Endometrium (tissue), 2 donors: ENCODE results near the gene CFAP77.

ENCODE experiments used
- FAIRE-seq: peaks from 2 replicates; lab custom pipeline; 2012; peaks lifted over from hg19 to GRCh38; lab: Jason Lieb, UNC
- donor health status: control.
- donor health status: control.

The CFAP77 gene

DNA sequence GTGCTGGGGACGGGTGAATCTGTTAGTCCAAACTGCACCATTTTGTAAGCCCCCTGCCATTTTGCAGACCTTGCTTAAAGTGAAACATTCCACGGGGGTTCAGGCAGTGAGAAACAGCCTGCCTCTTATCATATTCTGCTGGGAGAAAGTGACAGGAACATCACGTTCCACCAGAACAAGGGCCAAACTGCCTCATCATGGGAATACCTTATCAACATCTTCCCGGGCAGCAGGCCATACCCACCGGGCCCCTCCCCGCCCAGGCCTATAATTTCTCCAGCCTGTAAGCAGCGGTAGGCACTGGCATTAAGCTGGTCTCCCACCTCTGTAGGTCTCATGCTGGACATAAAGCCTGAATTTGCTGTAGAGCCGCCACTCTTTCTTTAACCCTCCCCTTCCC, 1.5 kb upstream of the CFAP77 start:
- FAIRE-seq, result no peak

DNA sequence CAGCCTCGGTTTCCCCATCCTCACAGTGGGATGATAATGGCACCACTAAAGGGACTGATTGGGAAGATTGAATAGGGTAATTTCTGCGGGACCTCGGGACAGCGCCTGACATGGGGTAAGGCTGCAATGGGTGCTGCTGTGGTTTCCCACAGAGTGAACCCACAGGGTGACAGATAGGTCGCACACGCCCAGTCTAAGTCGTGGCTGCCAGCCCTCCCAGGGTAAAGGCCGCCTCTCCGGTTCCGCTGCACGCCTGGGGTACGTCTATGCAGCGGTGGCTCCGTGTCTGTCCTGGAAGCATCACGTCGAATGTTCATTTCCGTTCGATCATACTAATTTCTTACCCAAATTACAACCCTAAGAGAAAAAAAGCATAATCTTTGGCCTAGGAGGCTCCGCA, 631 bp downstream of the CFAP77 start:
- FAIRE-seq, result no peak

DNA sequence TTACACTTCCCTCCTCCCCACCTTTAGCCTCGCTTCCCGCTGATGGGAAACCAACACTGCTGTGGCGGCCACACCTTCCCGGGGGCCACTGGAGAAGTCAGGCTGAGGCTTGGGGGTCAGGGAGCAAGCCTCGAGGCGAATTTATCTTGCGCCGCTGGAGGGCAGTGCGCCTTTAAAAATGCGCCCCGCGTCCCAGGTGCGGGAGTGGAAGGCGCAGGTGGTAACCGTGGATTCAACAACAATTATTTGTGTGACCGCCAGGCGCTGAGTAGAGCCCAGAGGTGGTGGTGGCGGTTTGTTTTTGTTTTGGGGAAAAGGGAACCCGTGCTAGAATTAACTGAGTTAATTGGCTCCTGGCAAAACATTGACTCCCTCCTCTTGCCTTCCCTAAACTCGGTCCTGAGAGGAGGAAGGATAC, 1.1 kb downstream of the CFAP77 start:
- no peak for FAIRE-seq

DNA sequence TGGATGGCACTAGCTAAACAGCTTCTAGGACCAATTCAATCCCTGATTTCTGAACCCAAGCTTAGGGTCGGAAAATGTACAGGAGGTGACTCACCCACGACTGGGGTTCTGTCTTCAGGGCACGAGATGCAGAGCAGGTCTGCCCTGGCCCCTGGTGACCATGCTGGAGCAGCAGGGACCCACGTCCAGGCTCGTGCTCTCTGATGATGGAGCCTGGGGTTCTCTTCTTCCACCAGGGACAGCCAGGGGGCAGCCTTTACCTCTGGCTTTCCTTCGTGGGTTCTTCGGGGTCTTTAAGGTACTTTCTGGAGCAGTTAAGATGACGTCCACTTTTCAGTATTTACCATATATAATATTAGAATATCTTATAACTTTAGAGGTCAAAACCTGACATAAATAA, 2.1 kb downstream of the CFAP77 start:
- no peak for FAIRE-seq

DNA sequence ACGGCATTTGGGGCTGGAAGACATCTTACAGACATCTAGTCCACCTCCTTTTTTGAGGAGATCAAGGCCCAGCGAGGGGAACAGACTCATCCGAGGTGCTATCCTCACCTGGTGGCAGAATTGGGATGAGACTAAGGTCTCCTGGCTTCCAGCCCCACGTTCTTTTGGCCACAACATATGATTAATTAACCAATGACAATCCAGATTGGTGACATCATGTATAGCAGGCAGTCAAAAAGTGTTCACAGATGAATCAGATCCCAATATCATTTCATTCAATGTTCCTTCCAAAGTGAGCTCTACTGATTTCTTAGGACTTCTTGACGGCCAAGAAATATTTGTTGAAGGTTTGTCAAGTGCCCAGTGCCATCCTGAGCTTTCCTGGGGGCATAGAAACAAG, 3.9 kb downstream of the CFAP77 start:
- FAIRE-seq, result no peak

DNA sequence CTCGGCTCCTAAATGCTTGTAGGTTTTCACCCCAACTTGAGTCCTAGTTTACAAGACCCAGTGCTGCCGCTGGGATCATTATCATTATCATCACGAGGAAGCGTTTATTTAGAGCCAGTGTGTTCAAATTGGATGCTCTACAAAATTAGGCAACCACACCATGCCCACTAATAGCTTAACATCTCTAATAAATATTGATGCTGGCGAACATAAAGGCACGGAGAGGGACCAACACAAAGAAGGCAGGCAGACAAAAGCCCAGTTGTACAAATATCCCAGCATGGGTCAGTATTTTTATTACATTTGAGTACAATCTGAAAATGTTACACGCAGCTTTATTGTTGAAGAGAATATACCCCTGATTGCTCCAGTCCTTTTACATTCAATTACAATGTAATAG, 4.7 kb downstream of the CFAP77 start:
- no peak for FAIRE-seq

DNA sequence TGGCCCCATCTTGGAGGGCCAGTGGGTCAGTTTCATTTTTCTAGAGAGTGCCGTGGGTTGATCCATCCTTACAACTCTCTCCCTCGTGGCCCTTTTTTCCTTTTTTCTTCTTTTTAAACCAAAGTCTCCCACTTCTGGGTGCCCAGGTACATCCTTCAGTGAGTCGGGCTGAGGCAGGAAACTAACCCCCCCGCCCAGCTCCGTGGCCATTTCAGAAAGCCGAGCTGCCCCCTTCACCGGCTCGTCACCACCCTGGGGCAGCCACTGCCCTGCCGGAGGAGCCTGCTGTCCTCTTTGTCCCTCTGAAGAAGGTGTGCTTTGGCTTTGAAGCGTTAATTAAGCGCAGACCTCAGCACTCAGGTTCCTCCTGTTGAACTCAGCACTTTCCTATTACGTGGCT, 5.2 kb downstream of the CFAP77 start:
- no peak for FAIRE-seq

DNA sequence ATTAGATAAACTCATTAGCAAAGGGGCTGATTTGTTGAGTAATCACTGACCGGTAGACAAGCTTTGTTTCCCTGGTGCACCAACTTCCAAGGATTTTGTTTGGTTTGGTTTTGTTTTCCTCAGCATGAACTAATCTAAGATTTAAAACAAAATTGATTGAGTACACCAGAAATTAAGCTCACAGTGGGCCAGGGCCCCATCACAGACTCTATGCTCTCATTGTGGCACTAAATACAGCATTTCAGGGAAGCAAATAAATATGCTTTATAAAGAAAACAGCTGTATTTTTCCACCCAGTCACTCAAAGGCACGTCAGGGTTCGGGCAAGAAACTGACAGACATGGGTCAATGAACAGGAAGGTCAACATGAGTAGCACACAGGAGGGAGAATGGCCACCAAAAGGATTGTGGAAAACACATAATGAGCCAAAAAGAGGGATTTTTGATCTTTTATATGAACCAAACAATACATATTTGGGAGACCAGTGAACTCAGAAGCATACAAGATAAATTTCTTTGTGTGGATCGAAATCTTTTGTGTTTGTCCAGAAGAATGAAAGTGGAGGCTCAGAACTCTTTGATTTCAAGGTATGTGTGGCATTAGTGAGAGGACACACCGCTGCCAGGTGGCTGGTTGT, 8.8 kb downstream of the CFAP77 start:
- no peak for FAIRE-seq

DNA sequence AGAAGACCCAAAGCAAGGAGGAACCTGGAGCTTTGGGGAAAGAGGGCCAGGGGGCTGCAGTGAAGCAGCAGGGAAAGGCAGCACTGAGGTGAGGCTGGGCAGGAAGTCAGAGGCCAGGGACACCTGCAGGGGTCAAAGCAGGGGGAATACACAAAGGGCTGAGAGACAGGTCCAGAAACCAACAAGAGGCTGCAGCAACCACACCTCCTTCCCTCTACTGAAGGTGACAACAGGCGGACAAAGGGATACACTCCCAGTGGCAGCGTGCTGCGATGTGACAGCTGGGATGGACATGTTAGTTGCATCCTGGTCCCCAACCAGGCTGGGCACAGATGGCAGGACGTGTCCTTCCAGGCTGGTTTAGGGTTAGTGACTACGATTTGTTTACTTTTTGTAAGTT, 12.6 kb downstream of the CFAP77 start:
- no peak for FAIRE-seq

DNA sequence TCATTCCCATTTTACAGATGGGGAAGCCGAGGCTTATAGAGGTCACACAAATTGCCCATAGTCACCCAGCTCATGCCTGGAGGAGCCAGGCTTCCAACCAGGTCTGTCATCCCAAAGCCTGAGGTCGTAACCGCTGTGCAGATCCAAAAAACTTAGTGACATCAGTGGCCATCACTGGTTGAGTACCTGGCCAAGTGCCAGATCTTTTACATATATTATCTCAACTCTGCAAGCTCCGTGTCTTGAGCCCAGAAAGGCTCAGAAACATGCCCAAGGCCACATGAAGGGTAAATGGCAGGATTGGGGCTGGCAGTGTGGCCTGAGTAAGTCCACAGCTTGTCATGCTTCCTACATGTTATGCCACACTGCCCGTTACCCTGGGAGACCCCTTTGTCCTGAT, 13.5 kb downstream of the CFAP77 start:
- FAIRE-seq, result no peak

DNA sequence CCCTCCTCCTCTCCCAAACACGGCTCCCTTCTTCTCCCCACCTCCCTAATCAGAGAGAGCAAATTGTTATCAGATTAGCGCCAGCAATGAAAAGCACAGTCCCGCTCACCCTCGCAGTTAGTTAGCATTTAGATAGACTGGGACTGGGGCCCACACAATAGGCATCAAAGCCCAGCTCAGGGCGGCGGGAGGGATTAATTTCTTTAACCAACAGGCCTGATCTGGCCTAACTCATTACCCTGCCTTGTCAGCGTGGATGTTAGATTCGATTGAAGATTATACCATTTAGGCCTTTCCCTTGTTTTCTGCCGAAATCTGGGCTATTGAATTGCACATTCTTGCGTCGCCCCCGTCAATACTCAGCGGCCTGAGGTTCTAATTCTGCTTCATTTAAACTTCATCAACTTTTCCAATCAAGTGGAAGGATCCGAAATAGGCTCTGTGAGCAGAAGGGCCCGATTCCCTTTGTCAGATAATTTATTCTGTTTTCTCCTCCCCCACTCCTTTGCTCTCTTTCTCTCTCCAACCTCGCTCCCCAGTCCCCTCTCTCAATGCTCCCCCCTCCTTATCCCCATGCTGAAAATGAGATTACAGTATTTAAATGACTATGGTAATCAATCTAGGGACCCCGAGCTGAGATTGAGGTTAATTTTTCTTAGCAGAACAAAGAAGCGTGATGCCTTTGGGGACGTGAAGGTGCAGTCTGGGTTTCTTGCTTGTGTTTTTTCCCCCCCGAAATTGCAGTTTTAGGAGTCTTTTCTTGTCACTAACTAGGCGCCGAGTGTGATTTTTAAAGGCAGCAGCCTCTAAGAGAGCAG, 15.1 kb downstream of the CFAP77 start:
- no peak for FAIRE-seq

DNA sequence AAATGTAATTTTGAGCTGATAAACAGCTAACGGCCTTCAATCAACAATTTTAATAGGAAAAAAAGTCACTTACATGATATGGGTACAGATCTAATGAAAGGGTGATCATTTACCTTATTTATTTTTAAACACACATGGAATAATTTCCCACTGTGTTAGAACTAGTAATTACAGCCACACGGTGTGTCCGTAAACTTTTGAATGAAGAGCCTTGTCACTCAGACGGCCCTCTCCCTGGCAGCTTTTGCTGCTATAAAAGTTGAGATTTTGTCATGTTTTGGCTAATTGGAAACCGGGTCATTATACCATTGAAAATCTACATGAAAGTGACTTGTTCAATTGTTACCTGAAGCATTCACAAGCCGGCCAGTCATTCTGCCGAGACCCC, 15.7 kb downstream of the CFAP77 start:
- no peak for FAIRE-seq

DNA sequence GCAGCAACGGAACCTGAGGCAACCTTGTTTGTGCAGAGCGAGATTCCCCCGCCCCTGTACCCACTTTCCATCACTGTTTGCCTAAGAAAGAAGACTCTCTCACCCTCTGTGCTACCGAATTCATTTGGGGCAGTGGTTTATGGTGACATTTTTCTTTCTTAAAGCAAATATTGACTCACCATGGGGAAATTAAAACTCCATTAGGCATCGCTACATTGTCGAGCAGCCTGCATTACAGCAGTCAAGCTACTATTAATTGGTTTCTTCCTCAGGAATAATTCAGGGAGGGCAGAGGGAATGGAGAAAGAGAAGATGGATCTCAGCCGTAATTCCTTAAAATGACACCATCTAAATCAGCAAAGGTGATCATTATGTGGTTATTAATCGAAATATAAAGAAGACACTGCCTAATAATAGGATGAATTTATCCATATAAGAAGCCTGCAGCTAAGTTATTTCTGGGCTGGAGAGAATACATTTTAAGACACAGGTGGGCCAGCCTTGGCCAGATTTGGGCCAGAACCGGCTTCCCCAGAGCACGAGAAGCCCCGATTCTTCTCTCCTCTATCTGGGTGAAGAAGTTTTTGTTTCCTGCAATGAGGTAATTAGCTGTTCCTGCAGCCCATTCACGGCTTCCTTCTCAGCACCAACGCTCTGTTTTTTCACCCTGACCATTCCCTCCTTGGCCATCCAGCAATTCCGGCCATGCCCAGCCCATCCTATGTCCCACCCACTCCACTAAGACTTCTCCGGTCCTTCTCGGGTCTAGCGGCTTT, 16.8 kb downstream of the CFAP77 start:
- FAIRE-seq, result no peak

DNA sequence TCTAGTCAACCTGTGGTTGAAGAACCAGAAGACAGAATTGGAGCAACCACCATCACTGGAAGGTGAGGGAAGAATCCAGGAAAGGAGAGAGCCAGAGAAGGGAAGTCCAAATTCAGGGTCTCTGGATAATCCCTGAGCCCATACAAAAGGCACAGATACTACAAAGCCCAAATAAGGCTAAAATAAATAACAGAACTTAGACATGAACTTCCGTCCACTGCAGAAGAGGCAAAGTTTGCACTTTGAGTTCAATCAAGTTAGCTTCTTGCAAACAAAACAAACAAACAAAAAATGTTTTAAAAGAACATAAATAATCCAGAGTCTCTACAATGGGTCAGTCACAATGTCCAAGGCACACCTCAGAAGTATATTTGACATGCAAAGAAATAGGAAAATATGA, 21.0 kb downstream of the CFAP77 start:
- FAIRE-seq, result no peak

DNA sequence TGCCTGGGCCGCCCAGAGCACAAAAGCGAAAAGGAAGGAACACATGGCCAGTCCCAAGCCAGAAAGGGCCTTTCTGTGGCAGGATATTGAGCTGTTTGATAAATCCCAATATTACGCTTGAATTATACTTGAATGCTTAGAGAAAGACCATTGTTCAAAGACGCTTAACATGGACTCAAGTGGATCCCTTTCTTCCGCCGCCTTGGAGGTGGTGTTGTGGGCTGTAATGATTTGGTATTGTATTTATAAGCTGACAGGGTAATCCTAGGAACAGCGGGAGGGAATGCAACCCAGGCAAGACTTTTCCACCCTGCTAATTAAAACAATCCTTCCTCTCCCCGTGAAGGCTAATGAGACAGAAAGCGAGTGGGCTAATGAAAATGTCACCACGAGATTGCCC, 24.9 kb downstream of the CFAP77 start:
- FAIRE-seq, result no peak

DNA sequence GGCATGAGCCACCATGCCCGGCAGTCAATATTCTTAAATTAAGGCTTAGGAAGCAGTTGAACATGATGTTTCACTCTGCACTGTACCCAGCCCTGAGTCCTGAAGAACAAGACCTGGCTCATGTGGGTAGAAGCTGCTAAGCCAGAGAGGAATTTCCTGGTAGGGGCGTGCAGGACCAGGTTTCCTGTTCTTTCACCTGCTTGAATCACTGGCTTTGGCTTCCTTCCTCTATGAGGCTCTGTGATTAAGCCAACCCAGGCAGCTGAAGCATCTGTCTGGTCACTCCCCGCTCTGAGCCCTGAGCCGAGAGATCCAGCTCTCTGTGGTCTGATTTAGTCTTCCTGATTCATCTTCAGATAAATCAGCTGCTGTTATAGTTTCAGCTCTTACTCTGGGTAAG, 29.1 kb downstream of the CFAP77 start:
- no peak for FAIRE-seq

DNA sequence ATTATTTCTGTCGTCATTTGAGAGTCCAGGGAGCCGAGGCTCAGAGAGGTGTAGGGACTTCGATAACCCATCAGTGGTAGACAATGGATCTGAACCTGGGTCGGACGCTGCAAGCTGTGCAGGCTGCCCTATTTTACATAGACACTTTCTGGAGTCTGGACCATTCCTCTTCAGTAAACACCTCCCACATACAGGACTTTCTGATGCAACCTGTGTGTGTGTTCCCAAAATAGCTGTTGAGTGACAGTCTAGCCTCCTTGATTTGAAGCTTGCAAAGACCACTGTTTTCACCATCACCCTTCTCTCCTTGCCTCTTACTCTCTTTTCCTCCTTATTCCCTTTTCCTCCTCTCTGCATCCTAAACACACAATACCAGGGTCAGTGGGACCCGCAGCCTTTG, 30.7 kb downstream of the CFAP77 start:
- FAIRE-seq, result no peak

DNA sequence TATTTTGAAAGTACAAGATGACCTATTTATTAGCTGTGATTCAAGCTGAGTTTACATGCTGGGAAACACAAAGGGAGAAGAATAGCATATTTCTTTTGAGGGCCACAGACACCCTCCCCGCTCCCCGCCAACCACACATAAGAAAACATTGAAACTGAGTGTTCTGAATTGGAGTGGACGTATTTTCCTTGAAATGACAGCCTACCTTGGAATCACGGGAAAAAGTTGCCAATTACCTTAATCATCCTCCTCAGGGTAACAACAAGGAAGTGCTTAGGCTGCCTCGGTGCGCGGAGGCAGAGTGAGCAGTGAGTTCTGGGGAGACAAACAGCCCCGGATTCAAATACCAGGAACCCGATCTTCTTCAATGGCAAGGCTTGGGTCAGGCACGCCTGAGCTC, 31.4 kb downstream of the CFAP77 start:
- FAIRE-seq, result no peak

DNA sequence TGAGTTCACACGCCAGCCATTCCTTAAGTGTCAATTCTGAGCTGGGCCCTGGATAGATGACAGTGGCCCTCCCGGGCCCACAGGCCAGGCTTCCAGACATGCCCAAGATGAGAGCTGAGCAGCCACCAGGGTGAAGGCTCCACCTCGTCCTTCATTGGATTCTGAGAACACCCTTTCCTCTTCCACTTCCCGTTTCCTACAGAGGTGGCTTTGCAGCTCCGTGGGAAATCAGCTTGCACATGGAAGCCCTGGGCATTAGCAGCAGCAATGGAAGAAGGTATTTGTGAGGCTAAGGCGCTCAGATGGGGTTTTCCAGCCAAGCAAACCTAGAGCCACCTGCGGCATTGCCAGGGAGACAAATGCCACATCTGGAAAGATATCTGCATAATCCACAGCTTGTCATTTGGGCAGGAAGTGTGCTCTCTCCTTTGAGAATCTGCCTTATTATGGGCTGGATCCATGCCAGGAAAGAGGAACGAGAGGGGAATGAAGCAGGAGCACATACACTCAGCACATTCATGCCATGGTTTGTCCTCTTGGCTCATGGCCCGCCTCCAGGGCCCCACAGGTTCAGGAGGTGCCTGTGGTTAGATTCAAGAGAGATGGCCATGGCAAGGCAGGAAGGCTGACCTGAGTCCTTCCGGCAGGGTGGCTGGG, 34.1 kb downstream of the CFAP77 start:
- no peak for FAIRE-seq

DNA sequence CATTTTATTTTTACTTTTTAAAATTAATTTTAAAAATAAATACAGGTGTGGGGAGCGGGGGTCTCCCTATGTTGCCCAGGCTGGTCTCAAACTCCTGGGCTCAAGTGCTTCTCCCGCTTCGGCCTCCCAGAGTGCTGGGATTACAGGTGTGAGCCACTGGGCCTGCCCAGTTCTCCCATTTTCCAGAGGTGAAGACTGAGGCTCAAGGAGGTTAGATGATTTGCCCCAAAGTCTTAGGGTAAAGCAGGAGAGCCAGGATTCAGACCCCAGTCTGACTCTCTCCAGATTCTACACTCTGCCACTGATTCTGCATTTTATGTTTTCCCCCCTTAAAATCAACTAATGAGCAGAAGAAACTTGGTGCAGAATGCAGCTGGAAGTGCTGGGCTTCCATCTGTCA, 36.9 kb downstream of the CFAP77 start:
- no peak for FAIRE-seq

DNA sequence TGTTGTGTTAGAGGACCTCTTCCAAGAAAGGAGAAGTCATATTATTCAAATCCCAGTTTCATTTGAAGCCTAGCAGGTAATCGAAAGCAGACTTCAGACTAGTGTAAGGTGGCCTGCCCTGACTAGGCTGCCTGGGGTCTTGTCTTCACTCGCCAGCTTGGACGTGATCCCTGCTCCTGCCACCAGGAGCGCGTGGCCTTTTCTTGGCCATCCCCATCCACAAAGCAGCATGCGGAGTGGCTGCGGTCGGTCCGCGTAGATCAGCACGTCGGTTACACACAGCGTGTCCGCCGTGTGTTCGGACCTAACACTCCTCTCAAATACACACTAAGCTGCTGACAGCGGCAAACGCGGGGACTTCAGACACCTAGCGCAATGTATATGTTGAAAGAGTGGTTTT, 37.3 kb downstream of the CFAP77 start:
- FAIRE-seq, result no peak

DNA sequence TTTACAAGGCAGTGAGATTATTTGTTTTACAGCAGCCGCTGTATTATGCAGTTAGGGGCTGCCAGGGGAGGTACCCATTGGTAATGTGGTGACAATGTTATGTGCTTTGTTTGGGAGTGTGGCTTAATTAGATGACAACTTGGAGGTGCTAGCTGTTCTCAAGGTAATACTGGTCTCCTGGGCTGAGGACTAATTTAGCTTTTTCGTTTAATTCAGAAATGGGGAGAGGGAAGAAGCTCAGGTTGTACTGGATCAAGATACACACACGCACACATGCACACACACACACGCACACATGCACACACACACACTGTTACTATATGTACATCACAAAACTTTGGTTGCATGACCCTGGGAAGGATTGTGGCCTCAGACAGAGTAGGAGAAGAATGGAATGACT, 37.9 kb downstream of the CFAP77 start:
- FAIRE-seq, result no peak

DNA sequence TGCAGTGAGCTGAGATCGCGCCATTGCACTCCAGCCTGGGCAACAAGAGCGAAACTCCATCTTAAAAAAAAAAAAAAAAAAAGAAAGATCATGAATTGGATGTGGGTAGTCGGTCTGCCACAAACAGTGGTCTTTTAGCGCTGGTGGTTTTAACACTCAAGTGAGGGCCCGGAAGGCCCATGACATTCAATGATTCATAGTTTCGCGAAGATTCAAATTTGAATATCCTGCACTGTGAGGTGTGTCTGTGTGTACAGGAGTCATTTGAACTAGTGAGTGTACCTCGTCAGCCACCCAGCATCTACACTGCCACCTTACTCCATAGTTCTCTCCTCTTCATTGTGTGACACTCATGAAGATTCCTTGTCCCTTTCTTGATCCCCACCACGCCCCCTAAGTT, 41.3 kb downstream of the CFAP77 start:
- FAIRE-seq, result no peak
